Stimulated activated CD4-positive, alpha-beta T cell treated with anti-CD3 and anti-CD28 coated beads, Interleukin-4, amount 100 ng/mL, for 4 hours (primary cell): ENCODE measurements around the gene DAB1.

Experiments used
- DNase-seq, 2 experiments: peaks; one replicate each; pipeline ENCODE4 v3.0.0-alpha.2; 2020

Gene DAB1

DNA sequence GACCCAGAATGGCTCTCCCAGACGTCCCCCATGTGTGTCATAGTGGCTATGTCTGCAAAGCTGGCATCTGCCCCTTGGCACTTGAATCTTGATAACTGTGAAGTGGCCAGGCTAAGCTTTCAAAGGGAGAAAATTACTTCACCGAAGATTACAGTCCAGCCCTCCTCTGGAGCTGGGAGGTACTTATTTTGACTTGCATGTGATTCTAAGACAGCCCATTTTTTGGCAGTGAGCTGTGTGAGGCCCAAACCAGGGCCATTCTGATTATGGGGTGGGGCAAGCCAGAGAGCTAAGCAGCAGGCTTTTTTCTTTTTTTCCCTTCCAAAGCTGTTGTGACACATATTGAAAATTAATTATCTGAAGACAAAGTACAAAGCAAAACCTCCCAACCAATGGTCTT is 415.9 kb downstream of the DAB1 start:
- DNase-seq: no peak

DNA sequence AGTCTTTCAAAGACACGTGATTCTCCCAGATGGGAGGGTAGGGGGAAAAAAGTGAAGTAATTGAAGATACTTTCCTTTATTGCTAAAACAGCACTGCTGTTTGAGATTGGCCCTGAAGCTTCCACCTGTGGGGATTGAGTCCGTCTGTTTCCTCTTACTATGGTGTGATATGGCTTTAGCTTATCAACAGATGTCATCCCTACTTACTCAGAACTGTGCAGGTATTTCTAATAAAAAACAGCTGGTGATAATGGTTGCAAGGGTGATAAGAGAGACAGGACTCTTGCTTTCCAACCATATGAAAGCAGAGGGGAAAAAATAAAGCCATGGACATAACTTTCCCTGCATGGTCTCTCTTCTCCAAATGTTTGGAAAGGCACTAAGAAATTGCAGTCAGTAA is 416.4 kb downstream of the DAB1 start:
- DNase-seq: no peak

DNA sequence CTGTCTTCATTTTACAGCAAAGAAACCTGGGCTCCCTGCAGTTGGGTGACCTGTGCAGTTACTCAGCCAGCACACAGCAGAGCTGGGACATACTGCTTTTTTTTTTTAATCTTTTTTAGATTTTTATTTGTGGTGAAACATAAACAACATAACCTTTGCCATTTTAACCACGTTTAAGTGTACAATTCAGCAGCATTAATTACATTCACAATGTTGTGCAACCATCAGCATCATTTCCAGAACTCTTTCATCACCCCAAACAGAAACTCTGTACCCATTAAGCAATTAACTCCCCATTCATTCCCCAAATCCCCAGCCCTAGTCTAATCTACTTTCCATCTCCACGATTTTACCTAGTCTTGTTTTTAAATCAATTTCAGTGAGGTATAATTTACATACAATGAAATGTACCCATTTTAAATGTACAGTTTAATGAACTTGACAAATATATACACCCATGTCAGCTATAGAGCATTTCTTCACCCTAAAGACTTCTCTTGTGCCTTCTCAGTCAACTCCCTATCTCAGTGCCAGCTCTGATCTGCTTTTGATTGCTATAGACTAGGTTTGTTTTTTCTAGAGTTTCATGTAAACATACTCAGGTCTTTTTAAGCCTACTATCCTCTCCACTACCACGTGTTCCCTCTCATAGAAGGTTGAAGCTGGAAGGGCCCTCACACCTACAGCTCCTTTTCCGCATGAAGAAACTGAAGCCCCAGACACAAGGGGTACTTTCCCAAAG is 420.3 kb downstream of the DAB1 start:
- DNase-seq: no peak

DNA sequence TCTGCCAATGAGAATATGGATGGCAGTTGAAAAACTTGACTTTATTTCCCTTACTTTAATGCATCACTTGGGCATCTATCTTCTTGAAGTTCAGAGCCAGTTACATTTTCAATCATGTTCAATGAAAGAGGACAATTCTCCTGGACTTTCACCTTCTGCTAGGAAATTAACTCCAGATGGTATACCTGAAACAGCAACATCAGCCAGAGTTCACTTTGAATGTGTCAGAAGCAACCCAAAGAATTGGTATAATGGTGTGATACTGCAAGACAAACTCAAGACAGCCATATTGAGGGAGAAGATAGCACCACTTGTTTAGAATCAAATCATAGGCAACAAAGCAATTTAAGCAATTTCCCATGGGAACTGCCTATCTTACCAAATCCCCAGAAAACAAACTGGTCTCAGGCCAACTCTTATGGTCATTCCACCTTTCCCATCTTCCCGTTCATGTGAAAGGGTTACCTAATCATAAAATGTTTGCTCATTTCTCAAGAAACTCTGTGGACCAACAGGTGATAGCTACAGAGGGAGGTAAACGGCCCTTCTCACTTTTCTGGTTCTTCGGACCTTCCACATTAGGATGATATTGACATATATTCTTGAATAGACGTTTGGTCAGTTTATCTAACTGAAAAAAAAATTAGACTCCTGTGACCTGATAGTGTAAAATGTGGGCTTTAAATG is 428.3 kb downstream of the DAB1 start:
- DNase-seq: no peak

DNA sequence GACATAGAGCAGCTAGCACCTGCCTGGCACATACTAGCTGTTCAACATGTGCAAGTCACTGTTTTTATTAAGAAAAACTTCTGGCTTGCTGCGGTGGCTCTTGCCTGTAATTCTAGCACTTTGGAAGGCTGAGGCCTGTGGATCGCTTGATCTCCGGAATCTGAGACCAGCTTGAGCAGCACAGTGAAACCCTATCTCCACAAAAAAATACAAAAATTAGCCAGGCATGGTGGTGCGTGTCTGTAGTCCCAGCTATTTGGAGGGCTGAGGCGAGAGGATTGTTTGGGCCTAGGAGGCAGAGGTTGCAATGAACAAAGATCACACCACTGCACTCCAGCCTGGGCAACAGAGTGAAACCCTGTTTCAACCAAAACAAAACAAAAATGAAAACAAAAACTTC is 430.4 kb downstream of the DAB1 start:
- DNase-seq: no peak

DNA sequence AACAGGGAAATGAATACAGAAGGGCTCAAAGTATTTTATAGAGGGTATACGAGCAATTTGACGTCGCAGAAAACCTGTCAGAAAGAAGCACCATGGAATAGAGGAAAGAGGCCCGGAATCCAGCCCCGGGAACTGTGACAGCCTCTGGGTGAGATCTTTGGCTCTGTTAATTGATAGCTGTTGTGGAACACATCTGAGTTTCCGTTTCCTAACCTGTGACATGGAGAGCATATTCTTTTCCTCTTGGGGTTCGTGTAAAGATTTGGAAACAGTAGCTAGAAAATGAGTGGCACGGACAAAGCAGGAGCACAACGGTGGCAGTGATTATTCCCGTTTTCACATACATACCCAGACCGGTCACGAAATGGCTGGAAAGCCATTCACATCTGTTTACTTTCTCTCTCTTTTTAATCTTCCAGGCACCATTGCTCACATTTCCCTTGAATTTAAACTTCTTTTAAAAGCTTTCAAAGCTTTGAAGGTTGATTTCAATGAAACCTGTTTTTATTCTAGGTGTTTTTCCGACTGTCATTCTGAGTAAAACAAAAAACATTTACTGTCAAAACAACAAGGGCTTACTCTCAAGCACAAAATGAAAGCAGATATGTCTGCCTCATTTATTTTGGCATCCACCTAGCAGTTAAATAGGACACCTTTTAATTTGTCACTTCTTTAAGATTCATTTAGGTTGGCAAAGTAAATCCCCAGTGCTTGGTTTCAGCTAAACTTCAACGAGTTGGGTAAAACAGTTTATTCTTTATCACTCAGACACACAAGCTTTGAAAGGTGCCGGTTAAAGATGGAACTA is 431.3 kb downstream of the DAB1 start:
- DNase-seq: no peak

DNA sequence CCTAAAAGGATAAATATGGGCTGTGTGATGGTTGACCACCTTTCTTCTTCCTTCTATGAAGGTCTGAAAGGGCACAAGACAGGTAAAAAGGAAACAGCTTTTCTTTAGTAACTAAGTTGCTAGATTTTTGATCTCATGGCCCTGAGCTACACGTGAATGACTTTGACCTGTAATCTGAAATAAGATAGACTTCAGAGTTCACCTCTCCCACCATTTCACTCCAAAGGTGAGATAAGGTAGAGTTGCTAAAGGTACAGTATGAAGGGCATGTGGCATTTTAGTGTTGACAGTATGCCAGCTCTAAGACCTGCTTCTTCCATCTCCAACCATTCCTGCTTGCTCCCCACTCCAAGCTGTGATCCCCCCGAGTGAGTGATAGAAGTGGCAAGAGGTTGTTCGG is 432.3 kb downstream of the DAB1 start:
- no peak for DNase-seq

DNA sequence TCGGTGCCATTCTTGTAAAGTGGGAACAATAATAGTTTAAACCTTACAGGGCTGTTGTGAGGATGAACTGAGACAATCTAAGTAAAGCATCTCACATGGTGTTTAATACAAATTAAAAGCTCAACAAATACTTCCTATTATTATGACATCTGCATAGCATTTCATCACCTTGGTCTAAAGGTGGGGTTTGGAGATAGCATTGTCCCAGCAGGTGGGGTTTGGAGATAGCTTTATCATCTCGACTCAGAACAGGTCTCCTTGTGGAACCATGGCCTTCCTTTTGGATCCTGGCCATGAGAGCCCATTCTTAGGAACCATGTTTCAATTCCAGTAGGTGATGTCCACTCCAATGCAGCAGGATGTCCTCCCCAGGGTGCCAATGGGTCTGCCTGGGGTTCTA is 437.5 kb downstream of the DAB1 start:
- DNase-seq: no peak

DNA sequence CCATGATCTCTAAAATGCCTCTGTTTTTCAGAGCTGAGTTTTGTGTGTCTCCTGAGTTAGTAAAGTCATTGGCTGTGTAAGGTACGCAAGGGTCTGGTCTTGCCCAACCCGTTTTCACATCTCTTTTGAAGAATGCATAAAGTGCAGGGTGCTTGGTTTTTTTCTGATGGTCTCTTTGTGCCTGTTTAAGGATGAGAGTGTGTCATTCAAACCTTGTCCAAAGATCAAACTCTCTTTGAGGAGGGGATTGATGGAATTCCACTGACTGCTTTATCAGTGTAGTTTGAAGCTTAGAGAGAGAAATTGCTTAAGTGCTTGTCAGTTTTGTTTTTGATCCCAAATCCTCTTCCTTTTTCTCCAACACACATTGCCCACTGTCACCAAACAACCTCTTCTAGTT is 438.0 kb downstream of the DAB1 start:
- no peak for DNase-seq

DNA sequence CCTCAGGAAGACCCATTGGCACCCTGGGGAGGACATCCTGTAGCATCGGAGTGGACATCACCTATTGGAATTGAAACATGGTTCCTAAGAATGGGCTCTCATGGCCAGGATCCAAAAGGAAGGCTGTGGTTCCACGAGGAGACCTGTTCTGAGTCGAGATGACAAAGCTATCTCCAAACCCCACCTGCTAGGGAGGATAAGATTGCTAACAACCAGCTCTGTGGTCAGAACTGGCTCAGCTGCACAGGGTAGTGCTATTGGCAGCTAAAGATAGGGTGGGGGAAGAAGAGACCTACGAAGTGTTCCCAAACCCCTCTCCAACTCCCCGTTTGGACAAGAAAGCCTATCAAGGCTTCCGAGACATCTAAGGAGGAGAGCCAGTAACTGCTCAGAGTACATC is 440.4 kb downstream of the DAB1 start:
- DNase-seq: no peak

DNA sequence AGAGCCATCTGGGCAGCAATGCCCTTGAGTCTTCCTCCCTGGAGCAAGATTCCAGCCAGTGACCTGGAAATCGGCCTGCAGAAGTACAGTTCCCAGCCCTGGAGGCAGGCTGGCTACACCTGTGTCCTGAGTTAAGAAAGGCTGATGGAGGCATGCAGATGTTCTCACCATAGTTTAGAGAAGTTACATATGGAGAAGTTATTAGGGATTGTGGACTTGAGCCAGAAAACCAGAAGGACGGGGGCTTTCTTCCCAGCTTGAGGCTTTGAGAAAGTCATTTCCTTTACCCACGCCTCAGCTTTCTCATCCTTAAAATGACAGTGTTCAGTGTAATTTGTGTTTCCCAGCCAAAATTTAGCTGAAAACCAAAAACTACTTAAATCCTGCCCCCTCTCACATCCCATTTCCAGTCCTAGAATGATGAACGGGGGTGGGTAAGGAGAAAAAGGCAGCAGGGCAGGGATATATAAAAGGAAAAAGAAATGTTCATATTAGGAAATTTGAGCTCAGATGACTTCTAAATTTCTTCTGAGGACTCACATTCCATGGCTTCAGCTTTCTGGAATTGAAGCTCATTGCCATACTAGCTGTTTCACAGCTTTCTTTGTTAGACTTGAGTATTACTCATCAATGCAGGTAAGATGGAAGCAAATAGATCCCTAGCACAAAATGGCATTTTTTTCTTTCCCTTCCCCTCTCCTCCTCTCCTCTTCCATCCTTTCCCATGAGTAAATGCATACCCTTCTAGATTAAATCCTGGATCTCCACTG is 443.7 kb downstream of the DAB1 start:
- DNase-seq: no peak

DNA sequence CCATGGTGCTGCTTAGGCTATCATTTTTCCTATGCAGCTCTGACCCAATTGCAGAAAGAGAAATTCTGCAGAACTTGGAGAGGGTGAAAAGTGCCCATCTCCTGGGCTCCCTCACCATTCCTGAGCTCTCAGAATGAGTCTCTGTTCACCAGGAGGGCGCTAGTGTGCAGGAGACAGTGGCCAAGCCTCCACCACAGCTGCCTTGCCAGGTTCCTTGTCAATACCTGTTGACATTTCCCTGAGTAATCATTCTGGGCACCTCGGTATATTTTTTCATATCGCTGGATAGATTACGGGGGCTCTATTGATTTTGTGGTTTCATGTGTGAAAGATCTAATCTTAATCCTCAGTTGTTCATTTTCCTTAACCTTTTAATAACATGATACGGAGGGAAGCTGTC is 445.0 kb downstream of the DAB1 start:
- no peak for DNase-seq

DNA sequence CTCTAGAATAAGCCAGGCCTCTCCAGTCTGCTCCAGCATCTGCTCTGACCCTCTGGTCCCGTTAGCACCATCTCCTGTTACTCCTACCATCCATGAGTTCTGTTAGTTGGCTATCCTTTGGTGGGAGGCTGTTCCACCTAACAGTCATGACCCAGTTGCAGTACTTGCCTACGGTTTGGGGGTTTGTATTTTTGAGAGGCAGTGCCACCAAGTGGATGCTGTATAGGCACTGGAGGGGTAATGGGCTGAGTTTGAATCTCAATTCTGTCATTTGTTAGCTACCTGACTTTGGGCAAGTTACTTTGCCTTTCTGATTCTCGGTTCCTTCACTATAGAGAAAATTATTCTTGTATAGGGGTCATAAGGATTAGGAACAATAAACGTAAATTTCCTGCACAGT is 445.9 kb downstream of the DAB1 start:
- DNase-seq: no peak

DNA sequence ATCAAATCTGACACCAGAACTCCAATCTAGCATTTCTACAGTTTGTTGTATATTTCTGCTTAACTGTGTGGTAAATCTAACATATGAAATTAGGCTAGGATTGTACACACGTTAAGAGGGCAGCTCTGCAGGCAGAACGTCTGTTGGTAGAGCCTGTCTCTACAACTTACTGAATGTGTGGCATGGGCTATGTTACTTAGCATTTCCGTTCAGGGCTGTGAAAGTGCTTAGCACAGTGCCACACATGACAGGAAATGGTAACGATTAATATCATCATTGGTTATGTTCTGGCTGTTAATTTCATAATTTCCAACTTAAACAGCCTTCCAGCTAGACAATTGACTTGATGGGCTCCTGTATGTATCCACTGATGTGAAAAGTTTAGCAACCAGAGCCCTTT is 448.4 kb downstream of the DAB1 start:
- no peak for DNase-seq

DNA sequence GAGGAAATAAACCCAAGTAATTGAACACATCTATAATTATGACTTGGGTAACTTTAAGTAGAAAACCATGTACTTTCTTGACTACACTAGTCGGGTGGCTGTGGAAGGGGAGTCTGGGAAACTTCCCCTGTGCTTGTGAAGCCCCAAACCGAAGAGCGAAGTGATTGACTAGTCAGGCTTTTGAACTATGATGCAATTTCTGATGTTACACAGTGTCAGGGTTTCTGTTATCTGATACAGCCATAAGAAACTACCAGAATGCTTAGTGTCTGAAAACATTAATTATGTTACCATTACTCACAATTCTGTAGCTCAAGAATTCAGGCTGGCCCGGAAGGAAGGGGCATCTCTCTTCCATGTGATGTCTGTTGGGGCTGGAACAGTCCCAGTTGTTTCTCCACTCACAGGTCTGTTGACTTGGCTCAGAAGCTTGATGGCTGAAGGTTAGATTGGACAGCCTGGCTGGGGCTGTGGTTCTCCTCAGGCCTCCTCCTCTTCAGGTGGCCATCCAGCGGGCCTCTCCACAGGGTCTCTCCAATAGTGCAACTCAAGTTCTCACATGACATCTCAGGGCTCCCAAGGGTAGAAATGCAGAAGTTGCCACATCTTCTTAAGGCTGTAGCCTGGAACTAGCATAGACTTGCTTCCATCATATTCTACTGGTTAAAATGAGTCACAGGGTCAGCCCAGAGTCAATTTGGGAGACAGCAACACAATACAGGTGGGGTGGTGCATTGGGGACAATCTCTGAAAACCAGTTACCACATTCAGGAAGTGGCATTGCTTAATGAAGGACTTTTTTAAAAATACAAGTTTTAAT is 449.7 kb downstream of the DAB1 start:
- DNase-seq: no peak

DNA sequence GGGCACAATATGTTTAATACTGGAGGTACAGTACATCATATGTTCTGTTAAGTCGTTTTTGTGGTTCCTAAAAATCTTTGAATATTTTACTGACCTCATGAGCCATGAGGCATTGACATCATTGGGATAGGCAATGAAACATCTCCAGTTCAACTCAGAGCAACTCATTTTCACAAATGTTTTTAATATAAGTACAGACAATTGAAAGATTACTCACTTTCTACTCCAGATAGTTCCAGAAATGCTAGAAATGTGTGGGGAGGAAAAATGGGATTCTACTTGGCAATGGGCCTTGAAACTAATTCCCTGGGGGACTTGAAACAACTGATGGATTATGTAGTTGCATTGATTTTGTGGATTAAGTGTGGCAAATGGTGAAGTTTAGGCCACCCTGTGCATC is 450.9 kb downstream of the DAB1 start:
- no peak for DNase-seq

DNA sequence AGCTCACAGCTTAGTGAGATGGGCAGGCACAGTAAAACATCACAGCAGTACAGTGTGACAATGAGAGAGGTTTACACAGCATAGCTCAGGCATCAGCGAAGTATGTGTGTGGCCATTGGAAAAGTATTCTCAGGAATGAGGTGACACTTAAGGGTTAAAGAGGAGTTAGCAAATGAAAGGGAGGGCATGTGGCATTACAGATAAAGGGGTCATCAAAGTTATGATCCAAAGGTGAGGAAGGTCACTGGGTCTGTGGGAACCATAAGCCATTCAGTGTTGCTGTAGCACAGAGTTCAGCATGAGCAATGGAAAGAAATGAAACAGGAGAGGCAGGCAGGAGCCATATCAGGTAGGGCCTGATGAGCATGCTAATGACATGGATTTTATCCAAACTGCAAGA is 453.6 kb downstream of the DAB1 start:
- DNase-seq: no peak

DNA sequence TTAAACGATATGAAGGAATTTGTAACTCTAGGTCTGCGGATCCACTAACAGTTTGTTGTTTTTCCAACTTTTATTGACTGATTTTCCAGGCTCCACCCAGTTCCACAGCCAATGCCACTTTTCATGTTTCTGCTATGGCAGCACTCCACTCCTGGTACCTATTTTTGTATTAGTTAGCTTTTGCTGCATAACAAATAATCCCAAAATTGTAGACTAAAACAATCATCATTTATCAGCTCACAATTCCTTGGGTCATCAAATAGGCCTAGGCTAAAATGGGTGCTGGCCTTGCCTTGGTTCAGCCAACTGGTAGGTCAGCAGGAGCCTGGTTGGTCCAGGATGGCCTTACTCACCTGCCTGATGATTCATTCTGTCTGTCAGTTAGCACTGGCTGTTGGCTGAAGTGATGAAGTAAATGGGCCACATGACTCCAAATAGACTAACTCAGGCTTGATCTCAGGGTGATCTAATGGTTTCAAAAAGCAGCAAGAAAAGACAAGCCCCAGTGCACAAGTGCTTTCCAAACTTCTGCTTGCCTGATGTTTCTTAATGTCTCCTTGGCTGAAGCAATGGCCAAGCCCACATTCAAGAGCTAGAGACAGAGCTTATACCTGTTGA is 454.9 kb downstream of the DAB1 start:
- no peak for DNase-seq

DNA sequence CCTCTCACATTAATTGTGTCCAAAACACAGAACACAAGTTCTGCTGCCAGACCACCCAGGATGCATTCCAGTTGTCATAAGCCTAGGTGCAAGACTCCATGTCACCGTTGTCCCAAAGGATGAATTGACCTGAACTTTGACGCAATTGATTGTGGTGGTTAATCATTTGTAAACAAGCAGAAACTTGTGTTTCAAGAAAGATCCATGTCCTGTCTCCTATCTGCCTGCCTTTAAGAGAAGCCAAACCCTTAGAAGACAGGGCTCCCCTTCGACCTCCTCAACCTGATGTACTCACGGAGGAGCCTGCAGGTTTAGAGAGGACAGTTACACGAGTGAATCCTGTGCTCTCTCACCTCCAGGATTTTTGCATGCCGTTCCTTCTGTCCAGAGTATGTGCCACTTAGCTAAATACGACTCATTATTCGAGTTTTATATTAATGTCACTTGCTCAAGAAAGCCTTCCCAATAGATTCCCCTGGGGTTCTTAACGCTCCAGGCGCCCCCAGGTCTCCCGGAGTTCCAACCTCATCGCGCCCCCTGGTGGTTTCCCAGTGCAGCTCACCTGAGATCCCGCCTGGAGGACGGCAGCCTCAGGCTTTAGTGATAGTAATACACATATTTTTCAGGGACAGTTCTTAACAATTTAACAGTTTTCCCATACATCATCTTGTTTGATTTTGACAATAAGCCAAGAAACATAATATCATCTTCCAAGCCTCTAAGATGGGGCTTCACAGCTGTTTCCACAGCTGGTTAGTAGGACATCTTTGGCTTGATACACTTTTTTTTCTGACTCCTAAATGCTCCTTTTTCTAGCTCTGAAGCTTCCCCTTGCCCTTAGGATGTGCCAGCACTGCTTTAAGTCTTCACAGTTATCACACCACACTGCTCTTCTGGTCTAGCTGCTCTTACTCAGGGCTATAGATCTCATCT is 455.7 kb downstream of the DAB1 start:
- no peak for DNase-seq

DNA sequence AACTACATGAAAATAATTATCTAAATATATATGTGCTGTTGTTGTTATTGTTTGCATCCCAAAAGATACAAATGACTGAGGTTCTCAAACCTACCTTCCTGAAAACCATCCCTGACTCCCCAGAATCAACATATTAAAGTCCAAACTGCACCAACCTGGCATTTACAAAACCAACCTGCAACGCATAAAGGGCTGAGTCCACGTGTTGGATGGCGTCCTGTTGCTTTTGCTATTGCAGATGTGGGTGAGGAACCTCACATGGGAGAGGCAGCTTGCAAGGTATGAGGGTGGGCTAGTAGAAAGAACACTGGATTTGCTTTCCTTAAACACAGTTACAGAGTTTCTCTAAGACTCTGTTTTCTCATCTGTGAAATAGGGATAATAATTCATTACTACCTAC is 456.5 kb downstream of the DAB1 start:
- no peak for DNase-seq

DNA sequence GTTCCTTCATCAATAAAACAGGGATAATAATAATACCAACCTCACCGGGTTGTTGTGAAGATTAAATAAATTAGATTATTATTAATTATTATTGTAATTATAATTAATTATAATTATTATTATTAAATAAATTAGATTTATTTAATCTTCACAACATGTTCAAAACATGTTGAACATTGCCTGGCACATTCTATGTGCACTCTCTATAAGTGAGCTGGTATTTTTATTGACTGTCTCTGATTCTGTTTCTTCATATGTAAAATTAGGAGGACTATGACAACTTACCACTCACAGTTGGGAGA is 457.2 kb downstream of the DAB1 start:
- DNase-seq: no peak
